Measurements from ENCODE around the gene ROCK2.

GRCh38 chr2:11307764-11308415 is 36.5 kb downstream of the ROCK2 start:
- no peak for TF ChIP-seq POLR2A (IDR thresholded peaks at IDR 0.05)
- TF ChIP-seq CTCF (IDR thresholded peaks at IDR 0.05): no peak
- no peak for TF ChIP-seq POLR2AphosphoS5 (IDR thresholded peaks at IDR 0.05)
